Thyroid gland (tissue), 4 donors: ENCODE measurements around the gene MYLIP. TPM values are rescaled to one million over a fixed set of nuclear protein-coding genes. Genes with fewer than 3 reads are reported as not detected.

Source experiments
- DNase-seq, 2 donors: peaks; one replicate each; pipeline ENCODE4 v3.0.0-alpha.2; 2019
- H3K27ac ChIP-seq, 3 donors: fragments of 200-600 bp; sonication (generic); 1 replicate in 2 of 3; 2 replicates in 1 of 3; pipeline ENCODE4 v1.5.1; 2016 to 2019; ENCODE audit warnings: mild to moderate bottlenecking in 1 of 3, moderate library complexity in 1 of 3
- H3K27me3 ChIP-seq: fragments of 200-600 bp; sonication (generic); one replicate; pipeline ENCODE4 v1.5.1; 2019
- H3K36me3 ChIP-seq, 2 donors: fragments of 200-600 bp; sonication (generic); one replicate each; pipeline ENCODE4 v1.5.1; 2016 to 2019
- H3K4me1 ChIP-seq, 2 donors: fragments of 200-600 bp; sonication (generic); one replicate each; pipeline ENCODE4 v1.5.1; 2017 to 2019
- H3K4me3 ChIP-seq, 3 donors: fragments of 200-600 bp; sonication (generic); replicated peaks in 1 of 3; 1 replicate in 2 of 3; 2 replicates in 1 of 3; pipeline ENCODE4 v1.5.1; 2016; ENCODE audit warnings: mild to moderate bottlenecking in 1 of 3
- H3K9me3 ChIP-seq: fragments of 200-600 bp; sonication (generic); one replicate; pipeline ENCODE4 v1.5.1; 2017
- POLR2A ChIP-seq, 2 donors: fragments of 450-650 bp; IDR thresholded peaks; one replicate each; pipeline ENCODE4 v1.6.1; 2017; ENCODE audit warnings: antibody characterized with exemption in 2 of 2, mild to moderate bottlenecking in 2 of 2, moderate library complexity in 1 of 2
- WGBS, 2 donors: methylation state at CpG; one replicate each; pipeline ENCODE4 v1.1.5; 2017; 5-methylcytosine and 5-hydroxymethylcytosine counted together
- intact Hi-C: fragments of 100-400 bp; cut with DNase I; formaldehyde crosslinking; loops from one replicate; pipeline ENCODE4 v1.15.1; 2023
- total RNA-seq, 4 donors: library from RNA; depleted of rRNA; stranded (reverse); fragments of >200 nt; gene quantifications; one replicate each; pipeline ENCODE4 v1.2.3, GENCODE V29; 2016
- TF ChIP-seq, protein P1 (sequence below), 6 experiments: fragments of 200-600 bp in 3 of 6; fragments of 450-650 bp in 3 of 6; sonication (generic) in 3 of 6; IDR thresholded peaks; one replicate each; pipeline ENCODE4 v1.5.1; 2016 to 2019; ENCODE audit warnings: antibody characterized with exemption in 6 of 6, mild to moderate bottlenecking in 2 of 6, inconsistent platforms in 1 of 6, moderate library complexity in 1 of 6

The MYLIP gene
- total RNA-seq, 4 donors from 2014 or later: 61.8 to 108 (median 92.0) TPM

DNA sequence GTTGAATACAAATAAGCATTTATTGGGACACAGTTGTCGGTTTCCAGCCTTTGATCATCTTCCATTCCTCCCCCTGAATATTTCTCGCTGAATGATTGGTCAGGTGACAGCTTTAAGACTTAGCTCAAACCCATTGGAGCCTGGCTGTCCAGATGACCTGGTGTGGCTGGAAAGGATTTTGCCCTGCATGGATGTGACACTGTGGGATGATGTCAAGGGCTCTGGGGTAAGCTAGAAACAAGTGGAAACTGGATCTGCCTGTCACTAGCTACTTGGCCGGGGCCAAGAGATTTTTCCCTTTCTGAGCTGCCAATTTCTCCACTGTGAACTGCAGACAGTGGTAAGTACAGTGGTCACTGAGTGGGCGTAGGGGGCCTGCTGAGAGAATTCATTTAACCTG lies 41.9 kb upstream of the MYLIP start:
- intact Hi-C loops: no loop called here
- Histone ChIP-seq H3K4me3 (no peak overlapping the region), H3K27me3 (no peaks in the 10 kb centered on the region), H3K9me3 (no peaks in the 10 kb centered on the region), H3K4me1 (no peaks in the 10 kb centered on the region), H3K36me3 (no peaks in the 10 kb centered on the region), H3K27ac (no peak overlapping the region)
- 68 to 75% methylated on average over 4 of the region's 4 CpGs for WGBS, 2 donors
- TF ChIP-seq, protein P1, sequence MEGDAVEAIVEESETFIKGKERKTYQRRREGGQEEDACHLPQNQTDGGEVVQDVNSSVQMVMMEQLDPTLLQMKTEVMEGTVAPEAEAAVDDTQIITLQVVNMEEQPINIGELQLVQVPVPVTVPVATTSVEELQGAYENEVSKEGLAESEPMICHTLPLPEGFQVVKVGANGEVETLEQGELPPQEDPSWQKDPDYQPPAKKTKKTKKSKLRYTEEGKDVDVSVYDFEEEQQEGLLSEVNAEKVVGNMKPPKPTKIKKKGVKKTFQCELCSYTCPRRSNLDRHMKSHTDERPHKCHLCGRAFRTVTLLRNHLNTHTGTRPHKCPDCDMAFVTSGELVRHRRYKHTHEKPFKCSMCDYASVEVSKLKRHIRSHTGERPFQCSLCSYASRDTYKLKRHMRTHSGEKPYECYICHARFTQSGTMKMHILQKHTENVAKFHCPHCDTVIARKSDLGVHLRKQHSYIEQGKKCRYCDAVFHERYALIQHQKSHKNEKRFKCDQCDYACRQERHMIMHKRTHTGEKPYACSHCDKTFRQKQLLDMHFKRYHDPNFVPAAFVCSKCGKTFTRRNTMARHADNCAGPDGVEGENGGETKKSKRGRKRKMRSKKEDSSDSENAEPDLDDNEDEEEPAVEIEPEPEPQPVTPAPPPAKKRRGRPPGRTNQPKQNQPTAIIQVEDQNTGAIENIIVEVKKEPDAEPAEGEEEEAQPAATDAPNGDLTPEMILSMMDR (IDR thresholded peaks at IDR 0.05): no peak
- no peak for TF ChIP-seq POLR2A (IDR thresholded peaks at IDR 0.05)
- no peak for DNase-seq

GRCh38 chr6:16087386-16087785 lies 41.5 kb upstream of the MYLIP start:
- no peaks in the 10 kb centered on the region for H3K9me3 ChIP-seq
- no peak overlapping the region for H3K27ac ChIP-seq
- TF ChIP-seq, protein P1 (IDR thresholded peaks at IDR 0.05): no peak
- TF ChIP-seq POLR2A (IDR thresholded peaks at IDR 0.05): no peak
- intact Hi-C loops: no loop called here
- H3K36me3 ChIP-seq: no peaks in the 10 kb centered on the region
- no peaks in the 10 kb centered on the region for H3K27me3 ChIP-seq
- WGBS, 2 donors: 93 to 97% methylated on average over 3 of the region's 3 CpGs
- no peak for DNase-seq
- no peak overlapping the region for H3K4me3 ChIP-seq
- no peaks in the 10 kb centered on the region for H3K4me1 ChIP-seq

GRCh38 chr6:16088409-16088808 lies 40.5 kb upstream of the MYLIP start:
- DNase-seq: no peak
- TF ChIP-seq, protein P1 (IDR thresholded peaks at IDR 0.05): no peak
- no peak for TF ChIP-seq POLR2A (IDR thresholded peaks at IDR 0.05)
- intact Hi-C loops: no loop called here
- Histone ChIP-seq H3K27me3 (no peaks in the 10 kb centered on the region), H3K36me3 (no peaks in the 10 kb centered on the region), H3K9me3 (no peaks in the 10 kb centered on the region), H3K27ac (no peak overlapping the region), H3K4me1 (no peaks in the 10 kb centered on the region), H3K4me3 (no peak overlapping the region)
- 90 to 98% methylated on average over 3 of the region's 3 CpGs for WGBS, 2 donors

GRCh38 chr6:16089232-16090062 lies 39.4 kb upstream of the MYLIP start:
- DNase-seq: no peak
- Histone ChIP-seq H3K36me3 (no peaks in the 10 kb centered on the region), H3K27ac (no peak overlapping the region), H3K4me1 (no peaks in the 10 kb centered on the region), H3K27me3 (no peaks in the 10 kb centered on the region), H3K4me3 (no peak overlapping the region), H3K9me3 (no peaks in the 10 kb centered on the region)
- TF ChIP-seq, protein P1 (IDR thresholded peaks at IDR 0.05): no peak
- TF ChIP-seq POLR2A (IDR thresholded peaks at IDR 0.05): no peak
- intact Hi-C loops: no loop called here
- 82 to 86% methylated on average over 6 of the region's 6 CpGs for WGBS, 2 donors

DNA sequence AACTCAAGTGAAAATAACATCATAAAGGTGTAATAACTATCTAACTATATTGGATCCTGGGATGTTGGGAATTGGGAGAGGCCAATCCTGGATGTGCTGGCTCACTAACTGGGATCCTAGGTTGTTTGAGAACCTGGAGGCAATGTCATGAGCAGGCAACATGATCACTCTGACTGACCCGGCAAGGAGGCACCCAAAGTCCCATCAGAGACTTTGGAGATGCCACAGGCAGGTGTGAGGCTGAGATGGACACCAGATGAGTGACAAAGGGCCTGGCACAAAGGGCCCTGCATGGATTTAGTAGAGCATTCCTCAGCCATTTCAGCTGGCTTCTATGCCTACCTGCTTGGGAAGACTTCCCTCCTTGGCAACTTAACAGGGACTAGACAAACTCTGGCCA lies 38.4 kb upstream of the MYLIP start:
- H3K36me3 ChIP-seq: no peaks in the 10 kb centered on the region
- H3K27ac ChIP-seq: no peak overlapping the region
- no peaks in the 10 kb centered on the region for H3K9me3 ChIP-seq
- DNase-seq: no peak
- H3K4me3 ChIP-seq: no peak overlapping the region
- 82 to 100% methylated on average over 1 of the region's 1 CpG for WGBS, 2 donors
- intact Hi-C loops: no loop called here
- H3K27me3 ChIP-seq: no peaks in the 10 kb centered on the region
- no peaks in the 10 kb centered on the region for H3K4me1 ChIP-seq
- TF ChIP-seq POLR2A (IDR thresholded peaks at IDR 0.05): no peak
- TF ChIP-seq, protein P1 (IDR thresholded peaks at IDR 0.05): no peak
